TTC549 (cell line): ENCODE results near the gene EIF2B2.
"Not testable (repeated sequence)": the region's sequence is repeated elsewhere in the genome, so short reads cannot be mapped to it uniquely, and the experiment has no call there.

Source experiments
- FAIRE-seq: peaks from 2 replicates; lab custom pipeline; 2012; peaks lifted over from hg19 to GRCh38; lab: Jason Lieb, UNC

The EIF2B2 gene

DNA sequence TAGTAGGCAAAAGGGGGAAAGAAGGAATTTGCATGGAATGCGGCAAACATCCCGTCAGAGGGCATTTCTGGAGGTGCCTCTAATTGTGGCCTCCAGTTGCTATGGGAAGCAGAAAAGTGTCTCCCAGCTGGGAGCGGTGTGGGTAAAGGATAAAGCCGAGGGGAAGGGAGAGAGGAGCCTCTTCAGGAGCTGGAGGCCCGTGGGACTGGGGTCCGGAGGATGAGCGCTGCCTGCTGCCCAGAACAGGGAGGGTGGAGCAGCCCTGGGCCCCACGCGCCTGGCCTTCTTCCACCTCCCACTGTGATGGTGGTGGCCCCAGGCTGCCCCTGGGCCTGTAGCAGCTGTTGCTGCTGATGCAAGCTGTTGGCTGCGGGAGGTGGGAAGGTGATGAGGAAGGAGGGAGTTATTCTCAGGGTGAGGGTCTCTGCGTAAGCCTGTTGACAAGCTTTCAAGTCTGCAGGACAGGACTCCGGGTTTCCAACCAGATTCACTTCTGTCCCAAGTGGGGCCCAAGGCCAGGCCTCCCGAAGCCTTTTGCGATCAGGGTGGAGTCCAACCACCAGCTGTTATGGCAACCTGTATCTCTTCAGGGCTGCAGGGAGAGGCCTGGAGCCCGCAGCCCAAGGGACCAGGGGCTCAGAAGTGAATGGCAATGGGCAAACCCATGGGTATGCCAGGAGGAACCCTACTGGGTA lies 28.2 kb upstream of the EIF2B2 start:
- no peak for FAIRE-seq

DNA sequence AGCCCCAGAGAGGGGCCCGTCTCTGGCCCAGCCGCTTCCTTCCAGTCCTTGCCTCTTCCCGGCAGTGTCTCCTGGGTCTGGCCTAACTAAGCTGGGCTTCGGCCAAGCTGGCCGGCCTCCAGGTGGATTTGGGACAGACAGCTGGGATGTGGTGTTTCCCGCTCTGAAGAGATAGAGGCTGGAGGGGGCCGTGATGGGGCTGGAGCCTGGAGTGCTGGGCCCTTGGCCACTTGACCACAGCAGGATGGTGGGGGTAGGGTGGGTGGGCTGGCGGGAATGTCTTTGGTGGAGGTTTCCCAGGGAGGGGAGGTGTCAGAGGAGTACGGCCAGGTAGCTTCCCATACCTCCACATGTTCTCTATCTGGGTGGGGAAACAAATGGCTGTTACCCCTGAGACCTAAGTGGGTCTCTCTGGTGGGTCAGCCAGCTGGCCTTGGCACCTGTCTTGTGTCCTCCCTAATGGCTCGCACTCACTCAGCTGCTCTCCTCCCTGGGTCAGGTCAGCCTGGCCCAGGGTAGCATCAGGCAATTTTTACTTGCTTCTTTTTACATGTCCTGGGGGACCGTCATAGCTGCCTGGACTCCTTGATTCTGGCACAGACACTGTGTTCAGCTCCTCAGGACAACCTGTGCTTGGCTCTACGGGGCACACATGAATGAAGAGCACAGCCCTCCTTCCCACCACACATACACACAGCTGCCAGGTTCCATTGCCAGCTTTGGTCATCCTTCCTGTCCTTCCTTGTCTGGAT lies 27.5 kb upstream of the EIF2B2 start:
- no peak for FAIRE-seq

DNA sequence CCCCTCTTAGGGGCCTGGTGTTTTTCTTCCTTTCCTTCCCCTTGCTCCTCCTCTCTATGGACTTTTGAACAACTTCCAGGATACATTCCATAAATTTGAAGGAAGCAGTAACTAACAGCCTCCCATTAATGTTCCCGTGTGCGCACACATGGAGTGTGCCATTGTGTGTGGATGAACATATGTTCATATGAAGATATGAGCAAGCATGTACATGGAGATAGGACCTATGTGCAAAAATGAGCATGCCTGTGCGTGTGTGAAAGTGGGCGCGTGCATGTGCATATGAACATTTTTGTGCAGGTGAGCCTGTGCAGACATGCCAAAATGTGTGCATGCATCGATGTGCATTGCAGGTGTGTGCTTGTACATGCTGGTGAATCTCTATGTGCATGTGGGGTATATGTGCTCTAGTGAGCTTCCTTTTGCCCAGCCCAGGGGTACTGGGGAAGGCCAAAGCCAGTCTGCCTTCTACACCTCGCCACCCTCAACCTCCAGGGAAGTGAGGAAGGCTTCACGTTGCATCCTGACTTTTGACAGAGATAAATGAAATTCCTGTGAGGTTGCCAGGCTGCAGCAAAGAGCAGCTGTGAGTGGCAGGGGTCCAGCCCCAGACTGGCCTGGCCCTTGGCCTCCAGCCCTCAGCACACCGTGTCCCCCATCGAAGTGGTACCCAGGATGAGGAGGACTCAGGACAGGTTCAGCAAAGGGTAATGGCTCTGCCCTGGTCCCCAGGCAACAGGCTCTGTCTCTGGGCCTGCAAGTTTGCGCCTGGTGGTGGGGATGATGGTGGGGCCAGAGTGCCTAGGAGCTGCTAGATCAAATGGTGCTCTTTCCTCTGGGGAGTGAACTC lies 26.2 kb upstream of the EIF2B2 start:
- no peak for FAIRE-seq

- FAIRE-seq: no peak
Measured at GRCh38 chr14:74977164-74977900, 25.4 kb upstream of the EIF2B2 start.

DNA sequence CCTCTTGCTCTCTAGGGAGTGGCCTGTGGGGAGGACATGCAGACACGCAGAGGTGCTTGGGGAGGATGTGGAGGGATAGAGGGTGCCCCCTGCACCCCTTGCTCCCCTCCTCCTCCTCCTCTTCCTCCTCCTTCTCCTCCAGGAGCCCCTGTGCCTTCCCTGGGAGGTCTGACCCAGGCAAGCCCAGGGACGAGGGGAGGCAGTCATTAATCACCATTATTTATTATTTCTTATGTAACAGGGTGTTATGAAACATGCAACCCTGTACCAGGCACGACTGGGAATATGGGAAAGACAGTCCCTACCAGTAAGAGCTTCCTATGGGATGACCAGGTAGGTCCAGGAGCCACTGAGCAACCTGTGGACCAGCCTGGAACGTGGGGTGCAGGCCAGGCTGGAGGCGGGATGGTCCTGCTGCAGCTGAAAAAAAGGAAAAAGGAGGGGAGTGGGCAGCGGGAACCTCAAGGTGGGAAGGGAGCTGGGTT lies 24.8 kb upstream of the EIF2B2 start:
- FAIRE-seq: no peak

DNA sequence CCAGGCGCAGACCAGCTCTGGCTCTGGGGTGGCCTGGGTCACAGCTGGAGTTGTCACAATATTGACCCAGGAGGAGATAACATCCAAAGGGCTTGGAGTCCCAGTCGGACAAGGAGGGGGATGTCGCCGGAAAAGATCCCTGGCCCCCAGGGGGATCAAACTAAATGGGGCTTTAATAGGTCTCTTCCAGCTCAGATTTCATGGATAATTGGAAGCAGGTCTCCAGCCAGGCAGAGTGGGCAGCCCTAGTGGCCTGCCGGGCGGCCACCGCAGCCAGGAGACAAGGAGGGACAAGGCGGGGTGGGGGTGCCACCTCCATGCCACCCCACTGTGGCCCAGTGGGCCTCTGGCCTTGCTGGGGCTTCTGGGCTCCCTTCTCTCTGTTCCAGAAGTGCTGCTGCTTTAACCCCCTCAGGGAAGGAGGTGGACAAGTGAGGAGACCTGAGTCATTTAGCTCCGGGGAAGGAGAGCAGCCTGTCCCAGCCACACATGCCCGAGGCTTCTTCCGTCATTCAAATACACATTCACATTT lies 24.2 kb upstream of the EIF2B2 start:
- no peak for FAIRE-seq

GRCh38 chr14:74979029-74979428 lies 23.7 kb upstream of the EIF2B2 start:
- no peak for FAIRE-seq

- FAIRE-seq: no peak
Measured at GRCh38 chr14:74979442-74980397, 23.0 kb upstream of the EIF2B2 start.

- no peak for FAIRE-seq
Measured at GRCh38 chr14:74980398-74980730, 22.4 kb upstream of the EIF2B2 start.

DNA sequence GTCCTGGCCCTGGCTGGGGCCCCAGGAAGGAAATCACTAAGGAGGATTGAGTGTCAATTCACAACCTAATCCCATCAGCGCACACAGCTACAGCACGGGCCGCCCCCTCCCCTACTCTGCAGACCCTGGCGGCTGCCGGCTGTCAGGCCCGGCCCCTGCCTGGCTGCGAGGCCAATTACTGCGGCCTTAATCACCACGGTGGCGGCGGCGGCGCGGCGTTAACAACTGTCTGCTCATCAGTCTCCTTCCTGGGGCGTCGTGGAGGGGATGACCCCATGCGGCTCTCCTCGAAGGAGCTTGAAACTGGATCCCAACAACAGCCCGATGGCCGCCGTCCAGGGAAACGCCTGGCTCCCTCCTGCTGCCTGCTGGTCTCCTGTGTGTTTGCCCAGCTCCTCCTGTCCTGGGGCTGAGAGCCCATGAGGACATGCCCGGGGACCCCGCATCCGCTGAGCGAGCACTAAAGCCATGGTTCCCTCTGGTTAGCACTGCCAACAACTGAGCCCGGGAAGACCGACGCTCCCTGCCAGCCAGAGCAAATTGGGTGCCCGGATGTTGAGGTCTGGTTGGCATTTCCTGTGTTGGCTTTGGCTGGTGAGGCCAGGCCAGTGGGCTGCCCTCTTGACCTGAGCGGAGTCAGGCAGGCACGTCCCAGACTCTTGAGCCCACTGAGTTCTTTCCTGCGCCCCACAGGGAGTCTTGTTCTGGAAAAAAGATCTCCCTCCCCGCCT lies 21.8 kb upstream of the EIF2B2 start:
- no peak for FAIRE-seq

GRCh38 chr14:74981462-74981782 lies 21.3 kb upstream of the EIF2B2 start:
- no peak for FAIRE-seq

GRCh38 chr14:74981833-74982232 lies 20.9 kb upstream of the EIF2B2 start:
- FAIRE-seq: no peak

GRCh38 chr14:74982661-74983060 lies 20.1 kb upstream of the EIF2B2 start:
- no peak for FAIRE-seq

DNA sequence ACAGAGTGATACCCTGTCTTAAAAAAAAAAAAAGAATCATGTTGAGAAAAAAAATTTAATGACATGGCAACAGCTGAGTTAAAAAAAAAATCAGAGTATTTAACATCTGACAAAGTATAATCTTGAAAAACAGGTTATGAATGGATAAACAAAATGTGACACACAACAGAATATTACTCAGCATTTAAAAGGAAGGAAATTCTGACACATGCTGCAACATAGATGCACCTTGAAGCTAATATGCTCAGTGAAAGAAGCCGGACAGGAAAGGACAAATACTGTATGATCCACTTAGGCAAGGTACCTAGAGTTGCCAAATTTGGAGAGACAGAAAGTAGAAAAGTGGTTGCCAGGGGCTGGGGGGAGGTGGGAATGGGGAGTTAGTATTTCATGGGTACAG lies 19.4 kb upstream of the EIF2B2 start:
- no peak for FAIRE-seq

DNA sequence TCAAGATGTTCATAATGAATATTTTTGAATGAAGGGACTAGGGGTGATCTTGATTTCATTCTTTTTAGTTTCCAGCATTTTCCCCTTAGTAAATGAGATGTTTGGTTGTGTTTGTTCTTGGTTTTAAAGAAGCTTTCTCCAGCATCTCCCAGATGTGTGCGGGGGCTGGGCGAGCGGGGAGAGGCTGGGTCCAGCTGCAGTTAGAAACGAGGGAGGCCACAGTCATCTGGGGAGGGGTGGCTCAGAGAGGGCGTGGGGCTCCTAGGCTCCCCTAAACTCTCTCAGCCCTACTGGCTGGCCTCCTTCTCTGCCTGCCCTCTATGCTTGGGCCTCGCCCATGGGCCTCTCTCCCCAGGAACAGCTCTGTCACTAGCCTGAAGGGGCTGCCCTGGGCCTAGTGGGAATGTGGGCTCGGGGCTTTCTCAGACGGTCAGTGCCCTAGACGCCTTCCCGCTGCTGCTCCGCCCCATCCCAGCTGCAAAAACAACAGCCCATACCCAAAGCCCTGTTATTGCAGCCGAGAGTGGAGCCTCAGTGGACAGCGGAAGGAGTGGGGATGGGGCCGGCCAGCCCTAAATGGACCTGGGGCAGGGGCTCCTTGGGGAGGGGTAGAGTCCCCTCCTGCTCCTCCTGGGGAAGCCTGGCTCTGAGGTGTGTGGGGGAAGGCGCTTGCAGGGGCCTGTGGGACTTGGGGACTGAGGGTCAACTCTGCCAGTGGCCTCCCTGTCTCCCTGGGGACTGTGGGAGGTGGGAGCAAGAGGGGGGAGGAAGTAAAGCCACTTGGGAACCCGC lies 18.3 kb upstream of the EIF2B2 start:
- FAIRE-seq: no peak

DNA sequence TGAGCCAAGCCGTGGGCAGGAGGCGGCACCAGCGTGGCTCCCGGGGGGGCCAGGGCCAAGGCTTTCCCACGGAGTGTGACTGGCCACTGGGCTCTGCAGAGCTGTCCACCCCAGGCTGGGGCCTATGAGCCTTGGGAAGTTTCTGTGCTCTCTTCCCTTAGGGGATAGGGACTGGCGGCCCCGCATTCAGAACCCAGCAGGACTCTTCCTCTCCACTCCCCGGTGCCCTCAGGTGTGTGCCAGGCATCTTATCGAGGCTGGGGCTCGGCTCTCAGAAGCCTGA lies 17.8 kb upstream of the EIF2B2 start:
- no peak for FAIRE-seq

GRCh38 chr14:74985806-74986205 lies 16.9 kb upstream of the EIF2B2 start:
- FAIRE-seq: no peak

DNA sequence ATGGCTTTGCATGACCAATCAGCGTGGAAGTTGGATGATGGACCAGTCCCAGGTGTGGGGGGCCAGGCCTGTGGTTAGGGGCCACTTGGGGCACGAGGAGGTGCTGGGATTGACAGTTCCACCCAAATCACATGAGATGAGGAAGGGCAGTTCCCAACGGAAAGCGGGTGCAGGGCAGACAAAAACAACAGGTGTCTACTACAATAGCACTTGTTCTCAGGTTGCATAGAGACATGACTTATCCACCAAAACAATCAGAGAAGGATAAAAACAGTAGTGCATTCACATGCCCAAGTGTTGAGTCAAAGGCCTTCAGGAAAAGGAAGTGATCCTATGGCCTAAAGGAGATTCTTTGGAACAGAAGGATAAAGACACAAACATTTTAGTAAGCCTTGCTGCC lies 14.6 kb upstream of the EIF2B2 start:
- FAIRE-seq: no peak

- no peak for FAIRE-seq
Measured at GRCh38 chr14:74988993-74989392, 13.7 kb upstream of the EIF2B2 start.

GRCh38 chr14:74994182-74994581 lies 8.5 kb upstream of the EIF2B2 start:
- not testable (repeated sequence) for FAIRE-seq
